IMR-90 (cell line): ENCODE data around the gene TMSB10. TPM values are rescaled to one million over a fixed set of nuclear protein-coding genes. Genes with fewer than 3 reads are reported as not detected.

Experiments used
- ATAC-seq: fragments of 200-7000 bp; cut with Tn5 transposase; 2 replicates; pipeline ENCODE4 v1.9.1; 2020; ENCODE audit warnings: low read depth, mild to moderate bottlenecking, moderate library complexity
- BruUV-seq: library from RNA; stranded (reverse); fragments of 400-500 nt; replicated peaks from 2 replicates; lab custom pipeline; 2021; lab: Mats Ljungman, UMichigan
- CTCF ChIA-PET: fragments of 300-600 bp; formaldehyde crosslinking; extraction: SDS; loops from one replicate; lab custom pipeline; 2021; ENCODE audit warnings: antibody characterized with exemption; lab: Yijun Ruan, JAX
- POLR2A ChIA-PET: fragments of 300-600 bp; sonication (Branson Sonifier 250); formaldehyde crosslinking; loops from one replicate; lab custom pipeline; 2022; ENCODE audit warnings: antibody characterized with exemption; ENCODE audit not compliant: unreplicated experiment; lab: Charles Lee
- DNase-seq: peaks from one replicate; pipeline ENCODE4 v3.0.0; 2013
- H2AFZ ChIP-seq: replicated peaks from 2 replicates; pipeline ENCODE3; 2013; ENCODE audit warnings: low read length, mild to moderate bottlenecking; ENCODE audit not compliant: poor library complexity
- H2AK5ac ChIP-seq: 2 replicates; pipeline ENCODE4 v1.6.1; 2013; ENCODE audit warnings: low read depth, low read length, inconsistent platforms
- H2AK9ac ChIP-seq: replicated peaks from 2 replicates; pipeline ENCODE3; 2013; ENCODE audit warnings: mild to moderate bottlenecking, low read depth, low read length, moderate library complexity; ENCODE audit not compliant: poor library complexity
- H2BK120ac ChIP-seq: 2 replicates; pipeline ENCODE4 v1.6.1; 2013; ENCODE audit warnings: low read depth, low read length, inconsistent platforms
- H2BK15ac ChIP-seq: 3 replicates; pipeline ENCODE4 v1.6.1; 2013; ENCODE audit warnings: low read depth, low read length, inconsistent platforms
- H2BK20ac ChIP-seq: 2 replicates; pipeline ENCODE4 v1.6.1; 2013; ENCODE audit warnings: low read depth, mild to moderate bottlenecking, inconsistent platforms, low read length, moderate library complexity
- H2BK5ac ChIP-seq: 2 replicates; pipeline ENCODE4 v1.6.1; 2013; ENCODE audit warnings: mild to moderate bottlenecking, low read depth, low read length, inconsistent platforms; ENCODE audit not compliant: poor library complexity, severe bottlenecking
- H3K14ac ChIP-seq: replicated peaks from 2 replicates; pipeline ENCODE4 v1.6.1; 2013; ENCODE audit warnings: low read depth, low read length, inconsistent platforms
- H3K18ac ChIP-seq: 2 replicates; pipeline ENCODE4 v1.6.1; 2013; ENCODE audit warnings: low read depth, low read length, control low read depth
- H3K23ac ChIP-seq: 2 replicates; pipeline ENCODE4 v1.6.1; 2013; ENCODE audit warnings: low read depth, low read length, inconsistent platforms
- H3K27ac ChIP-seq: 2 replicates; pipeline ENCODE4 v1.5.1; 2013; ENCODE audit warnings: mild to moderate bottlenecking, control low read depth, low read length; ENCODE audit not compliant: insufficient read depth
- H3K27me3 ChIP-seq: 2 replicates; pipeline ENCODE4 v1.6.1; 2013; ENCODE audit warnings: low read length; ENCODE audit not compliant: control insufficient read depth, insufficient read depth
- H3K36me3 ChIP-seq: 2 replicates; pipeline ENCODE4 v1.6.1; 2013; ENCODE audit warnings: low read length, mixed read lengths; ENCODE audit not compliant: control insufficient read depth, insufficient read depth
- H3K4ac ChIP-seq: 2 replicates; pipeline ENCODE4 v1.6.1; 2013; ENCODE audit warnings: low read depth, low read length, inconsistent platforms
- H3K4me1 ChIP-seq: 2 replicates; pipeline ENCODE4 v1.6.1; 2013; ENCODE audit warnings: low read length, mixed read lengths; ENCODE audit not compliant: control insufficient read depth, insufficient read depth
- H3K4me2 ChIP-seq: 2 replicates; pipeline ENCODE4 v1.6.1; 2013; ENCODE audit warnings: low read depth, mild to moderate bottlenecking, control low read depth, low read length, moderate library complexity
- H3K4me3 ChIP-seq: 2 replicates; pipeline ENCODE4 v1.5.1; 2013; ENCODE audit warnings: low read depth, mild to moderate bottlenecking, control low read depth, low read length, moderate library complexity; ENCODE audit not compliant: insufficient read depth
- H3K56ac ChIP-seq: 2 replicates; pipeline ENCODE4 v1.6.1; 2013; ENCODE audit warnings: low read length, inconsistent platforms; ENCODE audit not compliant: insufficient read depth; ENCODE audit errors: extremely low read depth
- H3K79me1 ChIP-seq, 2 experiments: 2 replicates each; pipeline ENCODE4 v1.6.1; 2013; ENCODE audit warnings: low read length in 2 of 2, inconsistent platforms in 1 of 2, low read depth in 1 of 2
- H3K9ac ChIP-seq: 2 replicates; pipeline ENCODE4 v1.6.1; 2013; ENCODE audit warnings: low read depth, low read length, control low read depth
- H3K9me1 ChIP-seq: 2 replicates; pipeline ENCODE4 v1.6.1; 2013; ENCODE audit warnings: low read length, inconsistent platforms; ENCODE audit not compliant: insufficient read depth
- H3K9me3 ChIP-seq: 2 replicates; pipeline ENCODE4 v1.6.1; 2013; ENCODE audit warnings: low read length; ENCODE audit not compliant: control insufficient read depth, insufficient read depth
- H4K20me1 ChIP-seq: 2 replicates; pipeline ENCODE4 v1.6.1; 2013; ENCODE audit warnings: low read length, inconsistent platforms; ENCODE audit not compliant: insufficient read depth
- H4K5ac ChIP-seq: 2 replicates; pipeline ENCODE4 v1.6.1; 2013; ENCODE audit warnings: mild to moderate bottlenecking, low read depth, low read length, control low read depth
- H4K8ac ChIP-seq, 2 experiments: 2 replicates each; pipeline ENCODE4 v1.6.1; 2013; ENCODE audit warnings: low read depth in 2 of 2, low read length in 2 of 2, control low read depth in 1 of 2, inconsistent platforms in 1 of 2
- H4K91ac ChIP-seq: 2 replicates; pipeline ENCODE4 v1.6.1; 2013; ENCODE audit warnings: low read depth, low read length, inconsistent platforms; ENCODE audit not compliant: insufficient read depth
- CHD1 ChIP-seq: IDR thresholded peaks from 2 replicates; pipeline ENCODE4 v1.6.1; 2012; ENCODE audit warnings: low read depth, low read length, improper control_type of control experiment
- NFE2L2 ChIP-seq: fragments of 150-350 bp; IDR thresholded peaks from 2 replicates; pipeline ENCODE4 v1.6.1; 2016; ENCODE audit warnings: low read depth, mild to moderate bottlenecking, low read length
- SMC3 ChIP-seq: fragments of 150-350 bp; IDR thresholded peaks from 2 replicates; pipeline ENCODE4 v1.6.1; 2016; ENCODE audit warnings: low read depth, mild to moderate bottlenecking, antibody characterized with exemption, low read length, moderate library complexity
- WGBS, 2 experiments: methylation state at CpG; one replicate each; pipeline versions ENCODE4 v1.1.5 to v1.1.7; 2013; ENCODE audit warnings: missing lambda C conversion rate in 2 of 2; ENCODE audit not compliant: insufficient read length in 1 of 2; ENCODE audit errors: extremely low coverage in 2 of 2; 5-methylcytosine and 5-hydroxymethylcytosine counted together
- dilution Hi-C: fragments of 300-500 bp; cut with HindIII; formaldehyde crosslinking; loops from one replicate; pipeline ENCODE4 v1.14.3; 2018; ENCODE audit warnings: low sequenced_read_pairs; ENCODE audit not compliant: unreplicated experiment
- in situ Hi-C: fragments of 300-500 bp; cut with MboI; formaldehyde crosslinking; loops from 3 replicates; pipeline ENCODE4 v1.14.3; 2019; ENCODE audit warnings: low sequenced_read_pairs, inconsistent platforms, mixed read lengths
- intact Hi-C: fragments of 100-400 bp; cut with micrococcal nuclease; formaldehyde crosslinking; loops from 2 replicates; pipeline ENCODE4 v1.10.0; 2022
- polyA plus RNA-seq, 3 experiments: library from polyadenylated mRNA; depleted of rRNA; stranded (reverse); fragments of >200 nt; gene quantifications; 2 replicates each; pipeline ENCODE4 v1.2.3, GENCODE V29; 2012; ENCODE audit warnings: low replicate concordance in 1 of 3
- total RNA-seq: library from RNA; depleted of rRNA; stranded (reverse); fragments of >200 nt; gene quantifications from 2 replicates; pipeline ENCODE4 v1.2.3, GENCODE V29; 2012

TMSB10 gene
- total and polyA plus RNA-seq, 2 of the 4 experiments (the other 2 are of a cell fraction): 3,620 to 5,527 TPM

- Histone ChIP-seq H3K27ac (no peak overlapping the region), H3K4me2 (no peak overlapping the region), H4K91ac (no peak overlapping the region), H3K4me1 (no peaks in the 10 kb centered on the region; the same call in 1 of the 2 replicates), H3K36me3 (no peaks in the 10 kb centered on the region), H3K14ac (no peak overlapping the region), H2AK9ac (no peak overlapping the region), H2AFZ (no peak overlapping the region), H2BK20ac (no peak overlapping the region), H3K23ac (no peak overlapping the region), H3K4me3 (no peak overlapping the region), H3K9ac (no peak overlapping the region), H3K4ac (no peak overlapping the region), H4K20me1 (no peaks in the 10 kb centered on the region; the same call in 1 of the 2 replicates), H3K9me3 (no peaks in the 10 kb centered on the region), H2BK5ac (no peak overlapping the region), H3K56ac (no peak overlapping the region), H4K5ac (no peak overlapping the region), H4K8ac (no peak overlapping the region), H2BK120ac (no peak overlapping the region), H2BK15ac (no peak overlapping the region), H3K79me1 (peaks cover 13 to 17% of the 10 kb centered on the region in 2 experiments), H2AK5ac (peak overlapping the region; percentile 47; the same call in 1 of the 2 replicates), H3K9me1 (no peaks in the 10 kb centered on the region), H3K18ac (no peak overlapping the region), H3K27me3 (no peaks in the 10 kb centered on the region)
- no peak for ATAC-seq
- CTCF ChIA-PET: interaction anchor here (0.6 to 1.1 kb wide), 4 partner anchors 18 to 59 kb away, joined by 3 to 4 read pairs (median 3); no protein-coding TSS in a partner anchor
- intact Hi-C loops: loop anchor here (5.0 kb wide), 1 partner anchor 225 kb away; no protein-coding TSS in a partner anchor
- dilution Hi-C loops: no loop called here
- WGBS, 2 experiments: no CpG with 5 or more reads among the region's 5 CpGs
- POLR2A ChIA-PET: interaction anchor here (0.8 kb wide), 1 partner anchor 229 kb away, joined by 3 read pairs; no protein-coding TSS in a partner anchor
- in situ Hi-C loops: loop anchor here (25.0 kb wide), 1 partner anchor 820 kb away; no protein-coding TSS in a partner anchor
- BruUV-seq: no TSS peak
- TF ChIP-seq NFE2L2 (no peak), CHD1 (no peak), SMC3 (no peak)
- DNase-seq: no peak
Measured at GRCh38 chr2:84857566-84857965, 47.9 kb upstream of the TMSB10 start.
